ENCODE measurements around the gene ARL6IP5.
A peak's percentile ranks its signal among the peaks of the same experiment; 100 is the strongest.

Gene ARL6IP5

GRCh38 chr3:69085833-69086722, 1.3 kb downstream of the ARL6IP5 start:
- H3K27me3 ChIP-seq, result no peaks in the 10 kb centered on the region
- H3K36me3 ChIP-seq, result no peaks in the 10 kb centered on the region
- H3K4me1 ChIP-seq, result peaks cover 0 to 75% (median 63%) of the 10 kb centered on the region in 4 donors
- DNase-seq, result peak; percentile 95 to 96
- no peaks in the 10 kb centered on the region for H3K9me3 ChIP-seq
- intact Hi-C loops (cut with DNase I; ENCODE audit: low total_unique reads), result loop anchor here (5.0 to 10.0 kb wide), 2 partner anchors 34 to 71 kb away; partner anchors contain the start of genes EOGT and TMF1
- H3K4me3 ChIP-seq, result peak overlapping the region; percentile 95 to 97
- no peak for TF ChIP-seq CTCF (IDR thresholded peaks at IDR 0.05)
- peak overlapping the region; percentile 93 to 96 for H3K27ac ChIP-seq

GRCh38 chr3:69087030-69087791, 2.5 kb downstream of the ARL6IP5 start:
- peak overlapping the region; percentile 95 to 97 for H3K4me3 ChIP-seq
- peaks cover 0 to 80% (median 70%) of the 10 kb centered on the region in 4 donors for H3K4me1 ChIP-seq
- no peaks in the 10 kb centered on the region for H3K36me3 ChIP-seq
- intact Hi-C loops (cut with DNase I; ENCODE audit: low total_unique reads), result loop anchor here (5.0 to 10.0 kb wide), 2 partner anchors 35 to 72 kb away; partner anchors contain the start of genes EOGT and TMF1
- peak overlapping the region; percentile 93 to 96 for H3K27ac ChIP-seq
- H3K27me3 ChIP-seq, result no peaks in the 10 kb centered on the region
- TF ChIP-seq CTCF (IDR thresholded peaks at IDR 0.05), result no peak
- H3K9me3 ChIP-seq, result no peaks in the 10 kb centered on the region
- no peak for DNase-seq

- no peaks in the 10 kb centered on the region for H3K9me3 ChIP-seq
- H3K4me3 ChIP-seq, result peak overlapping the region; percentile 95 to 97
- H3K36me3 ChIP-seq, result no peaks in the 10 kb centered on the region
- no peaks in the 10 kb centered on the region for H3K27me3 ChIP-seq
- peak overlapping the region; percentile 93 to 96 for H3K27ac ChIP-seq
- intact Hi-C loops (cut with DNase I; ENCODE audit: low total_unique reads), result loop anchor here (5.0 to 10.0 kb wide), 2 partner anchors 36 to 73 kb away; partner anchors contain the start of genes EOGT and TMF1
- no peak for TF ChIP-seq CTCF (IDR thresholded peaks at IDR 0.05)
- no peak for DNase-seq
- peaks cover 0 to 80% (median 67%) of the 10 kb centered on the region in 4 donors for H3K4me1 ChIP-seq
Observed at GRCh38 chr3:69088063-69088462, 3.3 kb downstream of the ARL6IP5 start.

- peak overlapping the region; percentile 10 to 93 for H3K27ac ChIP-seq
- no peak overlapping the region for H3K4me3 ChIP-seq
- H3K27me3 ChIP-seq, result no peaks in the 10 kb centered on the region
- no peaks in the 10 kb centered on the region for H3K9me3 ChIP-seq
- intact Hi-C loops (cut with DNase I; ENCODE audit: low total_unique reads), result no loop called here
- no peak for DNase-seq
- peaks cover 0 to 84% (median 72%) of the 10 kb centered on the region in 4 donors for H3K4me1 ChIP-seq
- no peaks in the 10 kb centered on the region for H3K36me3 ChIP-seq
- no peak for TF ChIP-seq CTCF (IDR thresholded peaks at IDR 0.05)
Observed at GRCh38 chr3:69090021-69090420, 5.3 kb downstream of the ARL6IP5 start.

GRCh38 chr3:69091389-69092029, 6.8 kb downstream of the ARL6IP5 start:
- no peaks in the 10 kb centered on the region for H3K36me3 ChIP-seq
- no peaks in the 10 kb centered on the region for H3K9me3 ChIP-seq
- H3K4me1 ChIP-seq, result peaks cover 0 to 98% (median 85%) of the 10 kb centered on the region in 4 donors
- no peaks in the 10 kb centered on the region for H3K27me3 ChIP-seq
- peak overlapping the region; percentile 33 to 75 for H3K27ac ChIP-seq
- H3K4me3 ChIP-seq, result no peak overlapping the region
- DNase-seq, result no peak
- TF ChIP-seq CTCF (IDR thresholded peaks at IDR 0.05), result no peak
- intact Hi-C loops (cut with DNase I; ENCODE audit: low total_unique reads), result no loop called here
